GM21737 (cell line): Measurements from ENCODE around the gene ACP7.
"Not testable (repeated sequence)": the region's sequence is repeated elsewhere in the genome, so short reads cannot be mapped to it uniquely, and the experiment has no call there.

Experiments
- ATAC-seq: cut with Tn5 transposase; IDR thresholded peaks from one replicate; pipeline ENCODE4 v1.9.1; 2021; ENCODE audit warnings: mild to moderate bottlenecking, moderate library complexity; ENCODE audit not compliant: unreplicated experiment

Gene ACP7

GRCh38 chr19:39103151-39103550 is 19.0 kb downstream of the ACP7 start:
- no peak for ATAC-seq

DNA sequence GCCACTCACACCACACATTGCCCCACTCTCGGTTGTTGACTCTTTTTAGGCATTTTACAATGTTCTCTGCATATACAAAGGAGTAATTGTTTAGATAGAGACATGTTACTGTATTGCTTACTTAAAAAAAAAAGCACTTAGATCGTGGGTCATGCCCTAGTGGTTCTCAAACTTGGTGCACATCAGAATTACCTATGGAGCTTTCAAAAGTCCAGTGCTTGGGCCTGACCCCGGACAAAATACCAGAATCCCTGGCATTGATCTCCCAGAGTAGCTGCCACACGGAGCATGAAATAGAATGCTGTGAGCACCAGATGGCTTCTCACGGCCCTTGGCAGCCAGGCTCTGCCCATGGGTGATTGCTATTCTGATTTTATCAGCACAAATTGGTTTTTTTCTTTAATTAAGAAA is 20.0 kb downstream of the ACP7 start:
- ATAC-seq: no peak

GRCh38 chr19:39106194-39106593 is 22.0 kb downstream of the ACP7 start:
- no peak for ATAC-seq

- ATAC-seq: no peak
Measured at GRCh38 chr19:39109641-39110040, 25.5 kb downstream of the ACP7 start.

GRCh38 chr19:39110263-39110967 is 26.2 kb downstream of the ACP7 start:
- no peak for ATAC-seq

- no peak for ATAC-seq
Measured at GRCh38 chr19:39111593-39112199, 27.5 kb downstream of the ACP7 start.

- ATAC-seq: no peak
Measured at GRCh38 chr19:39112338-39112890, 28.2 kb downstream of the ACP7 start.

DNA sequence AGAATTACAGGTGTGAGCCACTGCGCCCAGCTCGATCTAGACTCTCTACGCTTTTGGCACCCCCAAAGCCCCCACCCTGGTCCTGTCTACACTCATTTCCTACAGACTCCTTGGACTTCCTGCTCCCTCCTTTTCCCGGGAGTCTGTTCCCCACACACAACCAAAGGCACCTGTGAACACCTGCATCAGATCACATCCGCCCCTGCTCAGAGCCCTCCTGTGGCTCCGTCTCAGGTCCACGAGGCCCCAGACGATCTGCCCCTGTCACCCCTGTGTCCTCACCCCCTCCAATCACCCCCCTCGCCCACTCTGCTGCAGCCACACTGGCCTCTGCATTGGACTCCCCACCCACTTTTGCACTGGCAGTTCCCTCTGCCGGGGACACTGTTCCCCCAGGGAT is 29.0 kb downstream of the ACP7 start:
- ATAC-seq: no peak

DNA sequence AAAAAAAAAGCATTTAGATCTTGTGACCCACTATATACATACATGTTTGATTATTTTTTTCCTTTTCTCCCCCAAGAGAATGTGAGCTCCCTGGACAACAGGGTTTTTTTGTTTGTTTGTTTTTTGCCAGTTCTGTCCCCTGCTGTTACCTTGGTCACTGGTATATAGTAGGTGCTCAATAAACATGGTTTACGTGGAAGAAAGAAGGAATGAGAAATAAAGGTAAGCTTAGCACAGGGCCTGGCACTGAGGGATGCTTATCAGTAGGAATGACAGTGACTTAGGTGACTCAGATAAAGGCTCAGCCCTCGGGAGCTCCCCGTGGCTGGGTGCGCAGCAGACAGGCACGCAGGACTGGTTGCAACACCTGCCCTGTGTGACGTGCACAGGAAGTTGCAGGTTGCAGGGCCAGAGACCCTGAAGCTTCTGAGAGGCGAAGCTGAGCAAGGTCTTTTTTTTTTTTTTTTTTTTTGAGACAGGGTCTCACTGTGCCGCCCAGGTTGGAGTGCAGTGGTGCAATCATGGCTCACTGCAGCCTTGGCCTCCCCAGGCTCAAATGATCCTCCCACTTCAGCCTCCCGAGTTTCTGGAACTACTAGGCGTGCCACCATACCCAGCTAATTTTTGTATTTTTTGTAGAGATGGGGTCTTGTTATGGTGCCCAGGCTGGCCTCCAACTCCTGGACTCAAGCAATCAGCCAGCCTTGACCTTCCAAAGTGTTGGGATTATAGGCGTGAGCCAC is 31.1 kb downstream of the ACP7 start:
- no peak for ATAC-seq

DNA sequence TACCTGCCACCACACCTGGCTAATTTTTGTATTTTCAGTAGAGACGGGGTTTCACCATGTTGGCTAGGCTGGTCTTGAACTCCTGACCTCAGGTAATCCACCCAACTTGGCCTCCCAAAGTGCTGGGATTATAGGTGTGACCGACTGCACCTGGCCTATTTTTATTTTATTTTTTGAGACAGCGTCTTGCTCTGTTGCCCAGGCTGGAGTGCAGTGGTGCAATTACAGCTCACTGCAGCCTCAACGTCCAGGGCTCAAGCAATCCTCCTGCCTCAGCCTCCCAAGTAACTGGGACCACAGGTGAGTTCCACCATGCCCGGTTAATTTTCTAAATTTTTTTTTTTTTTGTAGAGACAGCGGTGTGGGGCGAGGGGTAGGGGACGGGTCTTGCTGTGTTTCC is 32.9 kb downstream of the ACP7 start:
- ATAC-seq: not testable (repeated sequence)

- no peak for ATAC-seq
Measured at GRCh38 chr19:39119830-39120229, 35.7 kb downstream of the ACP7 start.

DNA sequence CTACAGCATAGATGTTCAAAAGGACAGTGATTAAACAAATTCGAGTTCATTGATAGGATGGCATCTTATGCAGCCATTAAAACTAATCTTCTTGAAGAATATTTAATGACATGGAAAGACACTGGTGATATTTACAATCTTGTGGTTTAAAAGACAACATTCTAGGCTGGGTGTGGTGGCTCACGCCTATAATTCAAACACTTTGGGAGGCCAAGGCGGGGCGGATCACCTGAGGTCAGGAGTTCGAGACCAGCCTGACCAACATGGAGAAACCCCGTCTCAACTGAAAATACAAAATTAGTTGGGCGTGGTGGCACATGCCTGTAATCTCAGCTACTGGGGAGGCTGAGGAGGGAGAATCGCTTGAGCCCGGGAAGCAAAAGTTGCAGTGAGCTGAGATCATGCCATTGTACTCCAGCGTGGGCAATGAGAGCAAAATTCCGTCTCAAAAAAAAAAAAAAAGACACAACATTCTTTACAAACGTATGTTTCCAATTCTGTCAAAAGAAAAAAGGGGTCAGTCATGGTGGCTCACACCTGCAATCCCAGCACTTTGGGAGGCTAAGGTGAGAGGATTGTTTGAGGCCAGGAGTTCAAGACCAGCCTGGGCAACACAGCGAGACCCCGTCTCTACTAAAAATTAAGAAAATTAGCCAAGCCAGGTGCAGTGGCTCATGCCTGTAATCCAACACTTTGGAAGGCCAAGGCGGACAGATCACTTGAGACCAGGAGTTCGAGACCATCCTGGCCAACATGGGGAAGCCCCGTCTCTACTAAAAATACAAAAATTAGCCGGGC is 39.0 kb downstream of the ACP7 start:
- ATAC-seq: no peak

- ATAC-seq: no peak
Measured at GRCh38 chr19:39124136-39124764, 40.1 kb downstream of the ACP7 start.

- ATAC-seq: no peak
Measured at GRCh38 chr19:39125199-39125553, 41.0 kb downstream of the ACP7 start.

DNA sequence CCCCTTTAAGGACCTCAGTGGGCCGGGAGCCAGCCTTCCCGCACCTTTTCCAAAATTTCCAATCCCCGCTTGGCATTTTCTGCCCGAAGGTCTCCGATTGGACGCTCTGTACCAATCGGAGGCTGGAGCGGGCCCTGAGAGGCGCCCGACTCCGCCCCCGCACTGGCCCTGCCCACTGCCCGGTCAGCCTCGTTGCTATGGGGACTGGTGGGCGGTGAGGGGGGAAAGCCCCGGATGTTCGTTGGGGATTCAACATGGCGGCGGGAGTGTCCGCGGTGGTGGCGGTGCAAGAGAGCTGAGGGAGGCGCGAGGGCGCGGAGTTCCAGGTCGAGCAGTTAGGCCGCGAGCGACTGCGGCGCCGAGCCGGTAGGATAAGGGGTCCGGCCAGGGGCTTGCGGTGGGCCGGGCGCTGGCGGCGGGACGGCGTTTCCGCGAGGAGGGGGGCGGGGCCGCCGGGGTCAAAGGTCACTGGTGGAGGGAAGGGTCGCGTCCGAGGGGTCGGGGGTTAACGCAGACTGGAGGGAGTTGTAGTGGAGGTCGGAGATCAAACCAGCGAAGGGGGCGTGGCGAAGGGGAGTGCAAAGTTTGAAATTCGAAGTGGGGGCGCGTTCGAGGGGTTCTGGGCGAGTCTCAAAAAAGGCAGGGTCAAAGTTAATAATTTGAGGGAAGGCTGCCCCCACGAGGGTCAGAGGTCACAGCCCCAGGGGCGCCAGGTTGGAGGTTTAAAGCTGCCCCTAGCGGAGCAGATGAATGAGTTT is 41.6 kb downstream of the ACP7 start, which contains the start of gene PAK4:
TSS of gene PAK4 (plus strand) at position 233 of the 758 bp plus-strand sequence. CDS start 43,768 bp downstream, outside the sequence.
- peak; percentile 92 for ATAC-seq

GRCh38 chr19:39126312-39127187 is 42.4 kb downstream of the ACP7 start:
- no peak for ATAC-seq

DNA sequence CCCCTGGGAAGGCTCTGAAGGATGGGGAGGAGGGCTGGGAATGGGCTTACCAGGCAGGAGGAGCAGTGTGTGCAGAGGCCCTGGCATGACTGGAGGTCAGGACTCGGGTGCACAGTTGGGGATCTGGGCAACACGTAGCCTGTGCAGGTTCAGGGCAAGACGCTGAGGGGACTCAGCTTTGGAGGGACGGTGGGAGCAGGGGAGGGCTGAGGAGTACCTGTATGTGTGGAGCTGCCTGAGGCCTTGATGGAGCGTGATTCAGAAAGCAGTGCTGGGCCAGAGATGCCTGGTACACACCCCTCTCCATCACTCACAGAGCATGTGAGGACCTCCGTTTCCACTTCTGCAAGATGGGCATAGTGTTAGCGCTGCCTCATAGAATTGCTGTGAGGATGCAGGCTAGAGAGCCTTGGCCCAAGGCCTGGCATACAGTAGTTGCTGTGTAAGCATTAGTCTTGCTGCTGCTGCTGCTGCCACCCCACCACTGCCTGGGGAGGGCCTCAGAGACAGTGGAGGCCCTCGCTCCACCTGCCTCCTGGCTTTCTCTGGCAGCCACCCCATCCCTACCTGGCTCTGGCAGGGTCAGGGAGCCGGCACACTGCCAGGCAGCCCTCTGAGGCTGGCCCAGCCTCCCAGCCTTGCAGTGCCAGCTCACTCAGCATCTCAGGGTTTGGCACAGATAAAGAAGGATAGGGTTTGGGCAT is 43.8 kb downstream of the ACP7 start:
- ATAC-seq: no peak

GRCh38 chr19:39128516-39129079 is 44.4 kb downstream of the ACP7 start:
- ATAC-seq: no peak
